ENCODE measurements around the gene FREM1.

The FREM1 gene

GRCh38 chr9:14911046-14911445 is 818 bp upstream of the FREM1 start:
- DNase-seq, result no peak

- no peak for DNase-seq
These were observed 647 bp downstream of the FREM1 start for GRCh38 chr9:14909601-14909960.

- no peak for DNase-seq
These were observed 1.0 kb downstream of the FREM1 start for GRCh38 chr9:14909181-14909580.

GRCh38 chr9:14908295-14909180 is 1.7 kb downstream of the FREM1 start:
- no peak for DNase-seq

- DNase-seq, result no peak
These were observed 2.5 kb downstream of the FREM1 start for GRCh38 chr9:14907696-14908095.

GRCh38 chr9:14907360-14907685 is 2.9 kb downstream of the FREM1 start:
- DNase-seq, result no peak

- no peak for DNase-seq
These were observed 3.4 kb downstream of the FREM1 start for GRCh38 chr9:14906644-14907359.

GRCh38 chr9:14906000-14906399 is 4.2 kb downstream of the FREM1 start:
- no peak for DNase-seq

GRCh38 chr9:14903040-14903439 is 7.2 kb downstream of the FREM1 start:
- no peak for DNase-seq

- no peak for DNase-seq
These were observed 7.7 kb downstream of the FREM1 start for GRCh38 chr9:14902561-14902960.

- no peak for DNase-seq
These were observed 10.4 kb downstream of the FREM1 start for GRCh38 chr9:14899815-14900193.

GRCh38 chr9:14899042-14899814 is 11.0 kb downstream of the FREM1 start:
- DNase-seq, result no peak

- DNase-seq, result no peak
These were observed 14.4 kb downstream of the FREM1 start for GRCh38 chr9:14895806-14896205.

GRCh38 chr9:14893280-14893679 is 16.9 kb downstream of the FREM1 start:
- no peak for DNase-seq

- no peak for DNase-seq
These were observed 18.9 kb downstream of the FREM1 start for GRCh38 chr9:14891332-14891731.

- DNase-seq, result no peak
These were observed 20.8 kb downstream of the FREM1 start for GRCh38 chr9:14889451-14889850.

GRCh38 chr9:14888875-14889274 is 21.4 kb downstream of the FREM1 start:
- no peak for DNase-seq

- no peak for DNase-seq
These were observed 22.0 kb downstream of the FREM1 start for GRCh38 chr9:14888272-14888671.

GRCh38 chr9:14887149-14887548 is 23.1 kb downstream of the FREM1 start:
- no peak for DNase-seq

- DNase-seq, result no peak
These were observed 26.8 kb downstream of the FREM1 start for GRCh38 chr9:14883310-14883944.

GRCh38 chr9:14882090-14882489 is 28.1 kb downstream of the FREM1 start:
- no peak for DNase-seq

- DNase-seq, result no peak
These were observed 29.2 kb downstream of the FREM1 start for GRCh38 chr9:14881006-14881405.

- no peak for DNase-seq
These were observed 40.1 kb downstream of the FREM1 start for GRCh38 chr9:14870090-14870489.

All from inflammatory macrophage treated with lipopolysaccharide for 1 hour (primary cell).